HPDE6-E6E7 (cell line): ENCODE results near the gene VWF.

ENCODE experiments used
- DNase-seq: peaks from one replicate; pipeline ENCODE4 v3.0.0; 2011; ENCODE audit warnings: missing footprints; ENCODE audit errors: extremely low spot score

VWF gene

GRCh38 chr12:5952031-5952430, 172.4 kb downstream of the VWF start:
- DNase-seq, result no peak

- DNase-seq, result no peak
Observed at GRCh38 chr12:5948696-5949095, 175.8 kb downstream of the VWF start.

GRCh38 chr12:5947006-5947405, 177.5 kb downstream of the VWF start:
- DNase-seq, result no peak

GRCh38 chr12:5946388-5946787, 178.1 kb downstream of the VWF start:
- DNase-seq, result no peak

GRCh38 chr12:5945071-5946008, 179.1 kb downstream of the VWF start, which contains the start of gene ANO2:
Gene ANO2 (minus strand): TSS chr12:5945259. CDS start chr12:5945217, 42 bp downstream.
- DNase-seq, result no peak

DNA sequence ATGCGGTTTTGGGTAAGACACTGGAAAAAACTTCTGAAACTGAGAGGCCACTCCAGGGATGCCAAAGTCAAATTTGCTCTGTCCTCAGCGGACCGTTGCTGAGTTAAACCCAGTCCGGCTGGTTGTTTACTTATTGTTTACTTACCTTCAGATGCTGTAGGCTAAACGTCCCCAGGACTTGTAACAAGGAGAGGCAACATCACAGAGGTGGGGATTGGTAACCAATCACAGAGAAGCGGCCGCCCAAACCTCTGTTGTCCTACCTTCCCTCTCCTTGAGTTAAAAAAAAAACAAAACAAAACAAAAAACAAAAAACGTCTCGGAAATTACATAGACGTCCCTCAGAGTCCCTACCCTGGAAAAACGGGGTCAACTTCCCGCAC, 179.8 kb downstream of the VWF start:
- no peak for DNase-seq

DNA sequence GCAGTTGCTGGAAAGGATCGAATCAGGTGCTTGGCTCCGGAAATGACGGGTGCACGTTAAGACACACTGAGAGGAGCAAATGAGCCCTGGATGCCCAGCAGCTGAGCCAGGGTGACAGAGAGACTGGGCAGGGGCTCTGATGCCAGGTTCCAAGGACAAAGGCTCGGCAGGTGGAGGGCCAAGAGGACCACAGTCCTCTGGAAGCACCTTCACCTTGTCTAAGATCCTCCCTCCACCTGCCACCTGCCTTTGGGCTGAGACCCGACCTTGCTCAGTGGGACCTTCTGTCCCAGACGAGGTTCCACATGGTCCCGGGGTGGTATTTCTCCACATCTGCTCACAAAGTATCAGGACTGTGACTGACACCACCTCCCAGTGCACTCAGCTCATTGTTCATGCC, 180.4 kb downstream of the VWF start:
- DNase-seq, result no peak

- no peak for DNase-seq
Observed at GRCh38 chr12:5941907-5942306, 182.6 kb downstream of the VWF start.

DNA sequence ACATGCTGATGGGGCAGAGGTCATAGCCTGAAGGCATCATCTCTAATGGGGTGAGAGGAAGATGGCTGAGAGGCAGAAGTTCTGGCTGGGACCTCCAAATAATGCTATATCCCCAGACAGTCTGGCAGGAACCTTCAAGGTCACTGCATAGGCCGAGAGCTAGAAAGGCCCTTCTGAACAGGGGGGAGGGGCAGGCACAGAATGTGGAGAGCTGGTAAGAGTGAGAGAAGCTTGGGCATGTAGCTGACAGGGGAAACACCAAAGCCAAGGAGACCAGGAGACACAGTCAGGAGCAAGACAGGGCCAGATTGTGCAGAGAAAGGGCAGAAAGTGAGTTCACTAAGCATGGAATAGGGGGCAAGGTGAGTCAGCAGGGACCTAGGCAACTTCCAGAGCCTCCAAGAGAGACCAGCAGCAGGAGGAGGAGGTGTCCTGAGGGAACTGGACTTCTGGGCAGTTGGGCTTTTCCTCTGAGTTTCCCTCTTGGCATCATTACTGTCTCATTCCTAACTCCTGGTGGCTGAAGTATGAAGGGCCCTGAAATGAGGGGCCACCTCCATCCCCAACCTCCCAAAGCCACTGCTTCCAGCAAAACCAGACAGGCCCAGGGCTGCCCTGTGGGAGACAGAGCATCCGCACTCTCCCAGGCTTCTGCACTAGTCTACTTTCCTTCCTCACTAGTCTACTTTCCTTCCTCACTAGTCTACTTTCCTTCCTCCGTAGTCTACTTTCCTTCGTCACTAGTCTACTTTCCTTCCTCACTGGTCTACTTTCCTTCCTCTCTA, 196.5 kb downstream of the VWF start:
- no peak for DNase-seq

- DNase-seq, result no peak
Observed at GRCh38 chr12:5925646-5926045, 198.8 kb downstream of the VWF start.

- DNase-seq, result no peak
Observed at GRCh38 chr12:5924342-5924741, 200.1 kb downstream of the VWF start.

GRCh38 chr12:5923751-5924150, 200.7 kb downstream of the VWF start:
- DNase-seq, result no peak

GRCh38 chr12:5923043-5923605, 201.3 kb downstream of the VWF start:
- no peak for DNase-seq

- DNase-seq, result no peak
Observed at GRCh38 chr12:5921966-5922899, 202.2 kb downstream of the VWF start.

- no peak for DNase-seq
Observed at GRCh38 chr12:5921027-5921909, 203.2 kb downstream of the VWF start.

- DNase-seq, result no peak
Observed at GRCh38 chr12:5916785-5917290, 207.6 kb downstream of the VWF start.

DNA sequence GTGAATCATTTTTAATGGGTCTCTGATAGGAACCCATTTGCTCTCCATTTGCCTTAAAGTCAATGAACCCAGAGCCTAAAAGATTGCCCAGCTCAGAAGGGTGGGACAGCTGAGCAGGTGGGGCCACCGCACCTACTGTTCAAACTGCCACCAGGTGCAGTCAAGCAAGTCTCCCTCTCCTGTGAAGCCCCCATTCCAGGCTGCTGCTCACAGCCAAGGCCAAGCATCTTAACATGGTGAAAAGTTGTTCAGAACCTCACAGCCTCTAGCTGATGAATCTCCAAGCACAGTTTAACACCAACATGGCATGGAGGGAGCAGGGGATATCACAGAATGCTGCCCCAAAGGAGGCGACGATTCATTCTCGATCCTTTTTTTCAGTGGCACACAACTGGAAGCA, 209.0 kb downstream of the VWF start:
- no peak for DNase-seq

- DNase-seq, result no peak
Observed at GRCh38 chr12:5914387-5915149, 209.9 kb downstream of the VWF start.

DNA sequence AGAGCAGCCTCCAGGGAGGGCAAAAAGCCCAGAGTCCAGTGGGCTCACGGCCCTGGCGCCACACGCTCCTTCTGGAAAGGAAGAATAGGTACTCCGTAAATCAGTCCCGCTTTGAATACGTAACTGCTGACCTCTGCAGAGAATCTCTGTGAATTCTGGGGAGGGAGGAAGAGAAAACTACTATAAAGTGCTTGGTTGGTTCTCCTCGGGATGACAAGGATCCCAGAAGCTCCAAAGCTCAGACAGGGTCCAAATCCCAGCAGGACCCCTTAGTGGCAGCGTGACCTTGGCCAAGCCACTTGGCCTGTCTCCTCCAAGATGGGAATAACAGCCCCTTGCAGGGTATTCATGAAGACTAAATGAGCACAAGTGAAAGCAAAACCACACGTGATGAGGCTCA, 211.1 kb downstream of the VWF start:
- no peak for DNase-seq
